ENCODE results near the gene KRT79. TPM values are rescaled to one million over a fixed set of nuclear protein-coding genes. Genes with fewer than 3 reads are reported as not detected.

Gene KRT79
- total and polyA plus RNA-seq, 2 donors (not counting 1 experiment from before 2014, with no cell fraction given): not detected

DNA sequence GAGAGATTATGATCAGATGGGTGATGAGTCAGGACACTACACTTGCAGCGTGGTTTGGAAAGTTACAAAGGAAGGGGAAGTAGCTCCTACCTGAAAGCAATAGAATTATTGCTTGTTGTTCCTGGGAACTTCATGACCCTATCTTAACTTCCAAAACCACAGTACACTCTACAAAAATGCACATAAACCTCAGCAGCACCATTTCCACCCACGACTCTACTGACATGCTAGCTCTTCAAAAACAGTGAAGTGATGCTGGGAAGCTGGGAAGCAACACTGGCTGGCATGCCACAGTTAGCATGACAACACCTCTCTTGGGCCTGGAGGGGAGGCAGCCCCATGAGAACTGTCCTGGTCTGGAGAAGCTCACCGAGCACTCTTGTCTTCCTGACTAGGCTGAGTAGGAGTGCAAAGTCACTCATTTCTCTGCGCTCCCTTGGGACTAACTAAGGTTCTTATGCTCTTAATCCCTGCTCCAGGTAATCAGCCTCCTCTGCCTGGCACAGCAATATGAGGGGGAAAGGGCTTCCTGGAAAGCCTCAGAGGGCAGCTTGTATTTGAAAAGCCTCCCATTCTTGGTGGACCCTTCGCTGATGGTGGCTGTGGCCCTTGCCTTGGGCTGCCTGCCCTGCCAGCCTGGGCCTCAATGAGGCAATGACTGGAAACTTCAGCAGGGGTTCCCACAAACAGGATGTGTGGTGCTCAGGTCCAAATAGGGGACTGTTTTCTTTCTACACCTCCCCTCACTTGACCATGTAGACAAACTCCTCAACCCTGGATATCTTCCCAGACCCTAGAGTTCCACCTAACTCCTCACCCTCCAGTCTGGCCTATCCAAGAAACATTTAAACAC is 39.4 kb downstream of the KRT79 start:
- DNase-seq (ENCODE audit: low read depth in 2 of 2): peak in 1 of 2 donors; percentile 74
- Histone ChIP-seq H3K27me3 (ENCODE audit: control insufficient read depth, insufficient read depth, low read length) (peaks cover 11% of the 10 kb centered on the region), H3K79me2 (ENCODE audit: control insufficient read depth, insufficient read depth, low read length) (no peaks in the 10 kb centered on the region), H3K36me3 (ENCODE audit: control insufficient read depth, insufficient read depth, low read length) (no peaks in the 10 kb centered on the region), H3K27ac (ENCODE audit: insufficient read depth, low read length) (no peak overlapping the region), H3K9me3 (ENCODE audit: control insufficient read depth, insufficient read depth, low read depth, low read length) (no peaks in the 10 kb centered on the region), H4K20me1 (ENCODE audit: control insufficient read depth, extremely low read depth, insufficient read depth, low read length) (no peaks in the 10 kb centered on the region), H2AFZ (ENCODE audit: low read length) (no peak overlapping the region), H3K9ac (ENCODE audit: insufficient read depth, low read length) (no peak overlapping the region), H3K4me3 (replicated peaks in 1 of 4; ENCODE audit: control extremely low read depth in 1 of 4, insufficient read depth in 1 of 4, low read depth in 3 of 4, low read length in 4 of 4) (no peak overlapping the region), H3K4me1 (ENCODE audit: control insufficient read depth, extremely low read depth, insufficient read depth, low read length) (no peaks in the 10 kb centered on the region), H3K4me2 (ENCODE audit: extremely low read depth, insufficient read depth, low read length) (no peak overlapping the region)
- TF ChIP-seq EZH2 (IDR thresholded peaks at IDR 0.05; ENCODE audit: low read length, missing control alignments): no peak
- TF ChIP-seq, protein P1, sequence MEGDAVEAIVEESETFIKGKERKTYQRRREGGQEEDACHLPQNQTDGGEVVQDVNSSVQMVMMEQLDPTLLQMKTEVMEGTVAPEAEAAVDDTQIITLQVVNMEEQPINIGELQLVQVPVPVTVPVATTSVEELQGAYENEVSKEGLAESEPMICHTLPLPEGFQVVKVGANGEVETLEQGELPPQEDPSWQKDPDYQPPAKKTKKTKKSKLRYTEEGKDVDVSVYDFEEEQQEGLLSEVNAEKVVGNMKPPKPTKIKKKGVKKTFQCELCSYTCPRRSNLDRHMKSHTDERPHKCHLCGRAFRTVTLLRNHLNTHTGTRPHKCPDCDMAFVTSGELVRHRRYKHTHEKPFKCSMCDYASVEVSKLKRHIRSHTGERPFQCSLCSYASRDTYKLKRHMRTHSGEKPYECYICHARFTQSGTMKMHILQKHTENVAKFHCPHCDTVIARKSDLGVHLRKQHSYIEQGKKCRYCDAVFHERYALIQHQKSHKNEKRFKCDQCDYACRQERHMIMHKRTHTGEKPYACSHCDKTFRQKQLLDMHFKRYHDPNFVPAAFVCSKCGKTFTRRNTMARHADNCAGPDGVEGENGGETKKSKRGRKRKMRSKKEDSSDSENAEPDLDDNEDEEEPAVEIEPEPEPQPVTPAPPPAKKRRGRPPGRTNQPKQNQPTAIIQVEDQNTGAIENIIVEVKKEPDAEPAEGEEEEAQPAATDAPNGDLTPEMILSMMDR (conservative IDR thresholded peaks at IDR 0.05 in 1 of 2, IDR thresholded peaks at IDR 0.05 in 1 of 2; ENCODE audit: low read depth in 1 of 2, low read length in 2 of 2): no peak

GRCh38 chr12:52792185-52793029 is 41.7 kb downstream of the KRT79 start:
- Histone ChIP-seq H3K79me2 (ENCODE audit: control insufficient read depth, insufficient read depth, low read length) (no peaks in the 10 kb centered on the region), H3K27ac (ENCODE audit: insufficient read depth, low read length) (no peak overlapping the region), H2AFZ (ENCODE audit: low read length) (no peak overlapping the region), H3K4me2 (ENCODE audit: extremely low read depth, insufficient read depth, low read length) (no peak overlapping the region), H3K4me1 (ENCODE audit: control insufficient read depth, extremely low read depth, insufficient read depth, low read length) (no peaks in the 10 kb centered on the region), H3K9ac (ENCODE audit: insufficient read depth, low read length) (no peak overlapping the region), H3K27me3 (ENCODE audit: control insufficient read depth, insufficient read depth, low read length) (peaks cover 17% of the 10 kb centered on the region), H4K20me1 (ENCODE audit: control insufficient read depth, extremely low read depth, insufficient read depth, low read length) (no peaks in the 10 kb centered on the region), H3K36me3 (ENCODE audit: control insufficient read depth, insufficient read depth, low read length) (no peaks in the 10 kb centered on the region), H3K4me3 (replicated peaks in 1 of 4; ENCODE audit: control extremely low read depth in 1 of 4, insufficient read depth in 1 of 4, low read depth in 3 of 4, low read length in 4 of 4) (no peak overlapping the region), H3K9me3 (ENCODE audit: control insufficient read depth, insufficient read depth, low read depth, low read length) (no peaks in the 10 kb centered on the region)
- no peak for DNase-seq (ENCODE audit: low read depth in 2 of 2)
- TF ChIP-seq, protein P1 (conservative IDR thresholded peaks at IDR 0.05 in 1 of 2, IDR thresholded peaks at IDR 0.05 in 1 of 2; ENCODE audit: low read depth in 1 of 2, low read length in 2 of 2): no peak
- no peak for TF ChIP-seq EZH2 (IDR thresholded peaks at IDR 0.05; ENCODE audit: low read length, missing control alignments)

All from fibroblast of lung (primary cell).